Measurements from ENCODE around the gene ICOS.
"Not testable (repeated sequence)": the region's sequence is repeated elsewhere in the genome, so short reads cannot be mapped to it uniquely, and the experiment has no call there.

Gene ICOS

DNA sequence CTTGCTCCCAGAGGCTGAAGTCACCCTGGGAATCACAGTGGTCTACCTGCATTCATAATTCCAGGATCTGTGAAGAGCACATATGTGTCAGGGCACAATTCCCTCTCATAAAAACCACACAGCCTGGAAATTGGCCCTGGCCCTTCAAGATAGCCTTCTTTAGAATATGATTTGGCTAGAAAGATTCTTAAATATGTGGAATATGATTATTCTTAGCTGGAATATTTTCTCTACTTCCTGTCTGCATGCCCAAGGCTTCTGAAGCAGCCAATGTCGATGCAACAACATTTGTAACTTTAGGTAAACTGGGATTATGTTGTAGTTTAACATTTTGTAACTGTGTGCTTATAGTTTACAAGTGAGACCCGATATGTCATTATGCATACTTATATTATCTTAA lies 24.2 kb downstream of the ICOS start:
- DNase-seq (ENCODE audit: low spot score) (no peak), ATAC-seq (ENCODE audit: low read depth) (no peak)
- H3K27ac ChIP-seq (ENCODE audit: poor library complexity, severe bottlenecking), result no peak overlapping the region

DNA sequence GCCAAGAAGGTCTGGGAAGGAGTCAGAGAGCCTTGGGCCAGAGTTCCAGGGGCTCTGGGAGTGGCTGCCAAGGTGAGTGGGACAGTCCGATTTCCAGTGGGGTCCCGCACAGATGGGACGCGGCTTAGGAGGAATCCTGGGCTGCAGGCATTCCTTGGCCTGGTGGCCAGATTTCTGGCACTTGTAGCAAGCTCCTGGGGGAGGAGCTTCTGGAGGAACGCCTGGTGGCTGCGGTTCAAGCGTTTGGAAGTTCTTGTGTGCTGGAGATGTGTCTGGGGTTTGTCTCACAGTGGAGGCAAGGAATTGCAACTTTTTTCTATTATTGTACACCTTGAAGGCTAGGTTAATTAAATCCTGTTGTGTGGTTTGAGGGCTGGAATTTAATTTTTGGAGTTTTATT lies 28.6 kb downstream of the ICOS start:
- not testable (repeated sequence) for H3K4me3 ChIP-seq (ENCODE audit: severe bottlenecking); DNase-seq (ENCODE audit: low spot score); H3K9me3 ChIP-seq (ENCODE audit: severe bottlenecking)

More for the DNA sequence above, 24.2 kb downstream of the ICOS start:
- Histone ChIP-seq H3K27me3 (ENCODE audit: insufficient read depth, poor library complexity, severe bottlenecking) (no peaks in the 10 kb centered on the region), H3K4me3 (ENCODE audit: severe bottlenecking) (no peak overlapping the region), H3K36me3 (ENCODE audit: low read depth) (no peaks in the 10 kb centered on the region), H3K9me3 (ENCODE audit: severe bottlenecking) (no peaks in the 10 kb centered on the region), H3K4me1 (ENCODE audit: insufficient read depth, poor library complexity, severe bottlenecking) (no peaks in the 10 kb centered on the region)
- TF ChIP-seq, protein P1, sequence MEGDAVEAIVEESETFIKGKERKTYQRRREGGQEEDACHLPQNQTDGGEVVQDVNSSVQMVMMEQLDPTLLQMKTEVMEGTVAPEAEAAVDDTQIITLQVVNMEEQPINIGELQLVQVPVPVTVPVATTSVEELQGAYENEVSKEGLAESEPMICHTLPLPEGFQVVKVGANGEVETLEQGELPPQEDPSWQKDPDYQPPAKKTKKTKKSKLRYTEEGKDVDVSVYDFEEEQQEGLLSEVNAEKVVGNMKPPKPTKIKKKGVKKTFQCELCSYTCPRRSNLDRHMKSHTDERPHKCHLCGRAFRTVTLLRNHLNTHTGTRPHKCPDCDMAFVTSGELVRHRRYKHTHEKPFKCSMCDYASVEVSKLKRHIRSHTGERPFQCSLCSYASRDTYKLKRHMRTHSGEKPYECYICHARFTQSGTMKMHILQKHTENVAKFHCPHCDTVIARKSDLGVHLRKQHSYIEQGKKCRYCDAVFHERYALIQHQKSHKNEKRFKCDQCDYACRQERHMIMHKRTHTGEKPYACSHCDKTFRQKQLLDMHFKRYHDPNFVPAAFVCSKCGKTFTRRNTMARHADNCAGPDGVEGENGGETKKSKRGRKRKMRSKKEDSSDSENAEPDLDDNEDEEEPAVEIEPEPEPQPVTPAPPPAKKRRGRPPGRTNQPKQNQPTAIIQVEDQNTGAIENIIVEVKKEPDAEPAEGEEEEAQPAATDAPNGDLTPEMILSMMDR (IDR thresholded peaks at IDR 0.05; ENCODE audit: poor library complexity, severe bottlenecking), result no peak

DNA sequence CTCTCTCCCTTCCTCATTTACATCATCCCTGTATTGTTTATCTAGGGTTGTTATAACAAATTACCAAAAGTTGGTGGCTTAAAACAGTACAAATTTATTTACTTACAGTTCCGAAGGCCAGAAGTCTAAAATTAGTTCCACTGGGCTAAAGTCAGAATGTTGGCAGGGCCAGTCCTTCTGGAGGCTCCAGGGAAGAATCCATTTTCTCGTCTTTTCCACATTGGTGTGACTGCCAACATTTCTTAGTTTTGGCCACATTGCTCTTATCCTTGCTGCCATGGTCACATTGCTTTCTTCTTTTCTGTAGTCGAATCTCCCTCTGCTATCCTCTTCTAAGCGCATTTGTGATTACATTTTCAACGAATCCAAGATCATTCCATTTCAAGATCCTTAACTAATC lies 34.7 kb downstream of the ICOS start:
- no peaks in the 10 kb centered on the region for H3K27me3 ChIP-seq (ENCODE audit: insufficient read depth, poor library complexity, severe bottlenecking)

More for the DNA sequence above, 28.6 kb downstream of the ICOS start:
- H3K4me1 ChIP-seq (ENCODE audit: insufficient read depth, poor library complexity, severe bottlenecking); H3K27me3 ChIP-seq (ENCODE audit: insufficient read depth, poor library complexity, severe bottlenecking); H3K27ac ChIP-seq (ENCODE audit: poor library complexity, severe bottlenecking); H3K36me3 ChIP-seq (ENCODE audit: low read depth); ATAC-seq (ENCODE audit: low read depth): not testable (repeated sequence)

DNA sequence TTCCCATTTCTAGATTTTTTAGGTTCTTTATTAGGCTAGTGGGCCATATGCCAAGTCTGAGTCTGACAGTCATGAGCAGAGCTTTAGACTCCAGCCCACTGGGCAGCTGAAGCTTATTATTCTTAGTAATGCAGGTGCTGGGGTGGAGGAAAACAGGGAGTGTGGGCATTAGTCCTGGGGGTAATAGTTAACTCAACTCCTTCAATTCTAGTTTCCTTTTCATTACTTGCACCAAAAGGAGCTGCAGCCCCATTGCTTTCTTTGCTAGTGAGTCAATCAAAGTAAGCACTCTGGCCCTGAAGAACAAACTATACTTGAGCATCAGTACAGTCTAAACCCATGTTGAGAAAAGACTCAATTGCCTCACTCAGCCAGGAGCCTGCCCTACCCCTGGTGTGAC lies 35.5 kb downstream of the ICOS start:
- H3K9me3 ChIP-seq (ENCODE audit: severe bottlenecking), result no peaks in the 10 kb centered on the region
- TF ChIP-seq, protein P1 (IDR thresholded peaks at IDR 0.05; ENCODE audit: poor library complexity, severe bottlenecking), result no peak
- H3K4me3 ChIP-seq (ENCODE audit: severe bottlenecking), result no peak overlapping the region
- DNase-seq (ENCODE audit: low spot score) (no peak), ATAC-seq (ENCODE audit: low read depth) (no peak)
- H3K4me1 ChIP-seq (ENCODE audit: insufficient read depth, poor library complexity, severe bottlenecking), result no peaks in the 10 kb centered on the region
- H3K27ac ChIP-seq (ENCODE audit: poor library complexity, severe bottlenecking), result no peak overlapping the region
- no peaks in the 10 kb centered on the region for H3K27me3 ChIP-seq (ENCODE audit: insufficient read depth, poor library complexity, severe bottlenecking)
- no peaks in the 10 kb centered on the region for H3K36me3 ChIP-seq (ENCODE audit: low read depth)

More for the DNA sequence above, 34.7 kb downstream of the ICOS start:
- H3K4me3 ChIP-seq (ENCODE audit: severe bottlenecking), result no peak overlapping the region
- TF ChIP-seq, protein P1 (IDR thresholded peaks at IDR 0.05; ENCODE audit: poor library complexity, severe bottlenecking), result no peak
- H3K9me3 ChIP-seq (ENCODE audit: severe bottlenecking), result no peaks in the 10 kb centered on the region
- no peaks in the 10 kb centered on the region for H3K36me3 ChIP-seq (ENCODE audit: low read depth)
- H3K27ac ChIP-seq (ENCODE audit: poor library complexity, severe bottlenecking), result no peak overlapping the region
- DNase-seq (ENCODE audit: low spot score) (no peak), ATAC-seq (ENCODE audit: low read depth) (no peak)
- no peaks in the 10 kb centered on the region for H3K4me1 ChIP-seq (ENCODE audit: insufficient read depth, poor library complexity, severe bottlenecking)

DNA sequence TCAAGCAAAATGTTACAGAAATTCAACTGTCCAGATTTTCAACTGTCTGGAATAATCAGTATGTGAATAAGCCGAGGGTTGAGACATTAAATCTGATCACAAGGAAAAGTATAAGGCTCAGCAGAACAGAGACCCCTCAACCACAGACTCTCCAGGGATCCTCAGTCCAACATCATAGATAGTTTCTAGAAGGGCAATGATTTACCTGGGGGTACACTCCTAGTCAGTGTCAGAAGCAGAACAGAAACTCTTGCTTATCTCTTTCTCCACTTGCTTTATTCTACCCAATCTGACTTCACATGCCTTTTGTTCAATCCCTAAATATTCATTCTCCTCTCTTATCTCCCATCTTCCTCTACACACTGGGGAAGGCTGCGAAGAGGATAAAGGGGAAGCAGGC lies 36.4 kb downstream of the ICOS start:
- no peak overlapping the region for H3K27ac ChIP-seq (ENCODE audit: poor library complexity, severe bottlenecking)
- no peaks in the 10 kb centered on the region for H3K27me3 ChIP-seq (ENCODE audit: insufficient read depth, poor library complexity, severe bottlenecking)
- H3K4me1 ChIP-seq (ENCODE audit: insufficient read depth, poor library complexity, severe bottlenecking), result no peaks in the 10 kb centered on the region
- TF ChIP-seq, protein P1 (IDR thresholded peaks at IDR 0.05; ENCODE audit: poor library complexity, severe bottlenecking), result no peak
- no peaks in the 10 kb centered on the region for H3K9me3 ChIP-seq (ENCODE audit: severe bottlenecking)
- H3K4me3 ChIP-seq (ENCODE audit: severe bottlenecking), result no peak overlapping the region
- no peaks in the 10 kb centered on the region for H3K36me3 ChIP-seq (ENCODE audit: low read depth)
- no peak for DNase-seq (ENCODE audit: low spot score)
- ATAC-seq (ENCODE audit: low read depth), result no peak

All from RWPE2 (cell line).